GM23248 (cell line): Measurements from ENCODE around the gene GBP2.

ENCODE experiments used
- EZH2 ChIP-seq: fragments of 200-600 bp; sonication (generic); IDR thresholded peaks from 2 replicates; pipeline ENCODE4 v1.6.1; 2018; ENCODE audit warnings: antibody characterized with exemption, mild to moderate bottlenecking; ENCODE audit not compliant: insufficient read depth, poor library complexity, severe bottlenecking
- EZH2phosphoT487 ChIP-seq: fragments of 200-600 bp; sonication (generic); IDR thresholded peaks from 2 replicates; pipeline ENCODE4 v1.6.1; 2018; ENCODE audit warnings: antibody characterized with exemption, moderate library complexity, mild to moderate bottlenecking, low read depth; ENCODE audit not compliant: insufficient read depth

DNA sequence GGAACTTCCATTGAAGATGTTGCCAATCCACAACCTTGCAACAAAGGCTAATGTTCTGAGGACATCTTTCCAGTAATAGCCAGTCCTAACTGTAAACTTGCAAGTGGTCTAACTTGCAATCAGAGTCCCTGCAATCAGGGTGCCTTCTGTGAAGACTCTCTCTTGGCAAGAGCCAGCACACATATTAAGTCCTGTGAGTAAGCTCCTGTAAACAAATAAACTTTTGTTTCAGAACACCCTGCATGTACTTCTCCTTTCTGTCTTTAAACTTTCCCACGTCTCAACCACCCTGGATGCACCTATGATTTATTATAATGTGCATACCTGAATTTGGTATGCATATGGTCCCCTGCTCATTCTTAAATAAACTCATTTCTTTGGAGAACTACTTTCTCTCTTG lies 40.8 kb upstream of the GBP2 start:
- TF ChIP-seq EZH2 (no peak), EZH2phosphoT487 (no peak)
